Measurements from ENCODE around the gene ZNF546. TPM values are rescaled to one million over a fixed set of nuclear protein-coding genes. Genes with fewer than 3 reads are reported as not detected.
"Not testable (repeated sequence)": the region's sequence is repeated elsewhere in the genome, so short reads cannot be mapped to it uniquely, and the experiment has no call there.

Gene ZNF546
- polyA plus RNA-seq, 2 of the 4 experiments (the other 2 are of a cell fraction) = 3.8 to 6.4 TPM

- Histone ChIP-seq H3K27ac (no peak overlapping the region), H3K4me2 (no peak overlapping the region), H3K9me3 (peaks cover 86% of the 10 kb centered on the region), H3K4me1 (no peaks in the 10 kb centered on the region), H3K4me3 (no peak overlapping the region)
- TF ChIP-seq JUN (IDR thresholded peaks at IDR 0.05) (no peak), GATA3 (IDR thresholded peaks at IDR 0.05; ENCODE audit: borderline replicate concordance) (peak; percentile 66; the same call in 1 of the 2 replicates)
- peak; percentile 100 for FAIRE-seq
- no peak for DNase-seq (ENCODE audit: low read depth in 1 of 2, low spot score in 1 of 2)
- no peak for ATAC-seq
- WGBS (ENCODE audit: missing lambda C conversion rate) = 51% methylated on average over 2 of the region's 2 CpGs
- ChIA-PET POLR2A (no interaction called here), CTCF (interaction anchor here (1.4 kb wide), 1 partner anchor 64 kb away, joined by 3 read pairs; no protein-coding TSS in a partner anchor)
Observed at GRCh38 chr19:40033989-40034560, 37.2 kb downstream of the ZNF546 start.

- no peak for FAIRE-seq
Observed at GRCh38 chr19:40035996-40036395, 39.1 kb downstream of the ZNF546 start.

GRCh38 chr19:40038047-40038446 lies 41.2 kb downstream of the ZNF546 start:
- peaks cover 54% of the 10 kb centered on the region for H3K9me3 ChIP-seq
- POLR2A ChIA-PET; H3K4me2 ChIP-seq; ATAC-seq; CTCF ChIA-PET; FAIRE-seq; DNase-seq (ENCODE audit: low read depth in 1 of 2, low spot score in 1 of 2); H3K4me1 ChIP-seq; H3K27ac ChIP-seq; H3K4me3 ChIP-seq: not testable (repeated sequence)
- WGBS (ENCODE audit: missing lambda C conversion rate) = 99% methylated on average over 3 of the region's 3 CpGs

More at GRCh38 chr19:40035996-40036395, 39.1 kb downstream of the ZNF546 start:
- Histone ChIP-seq H3K4me2 (no peak overlapping the region), H3K4me1 (no peaks in the 10 kb centered on the region), H3K9me3 (peaks cover 70% of the 10 kb centered on the region), H3K27ac (no peak overlapping the region), H3K4me3 (no peak overlapping the region)
- 71% methylated on average over 4 of the region's 4 CpGs for WGBS (ENCODE audit: missing lambda C conversion rate)
- DNase-seq (ENCODE audit: low read depth in 1 of 2, low spot score in 1 of 2) (no peak), ATAC-seq (no peak)
- no peak for TF ChIP-seq HEYL (CRISPR knock-in tag; IDR thresholded peaks at IDR 0.05)
- TF ChIP-seq POLR2AphosphoS2 (conservative IDR thresholded peaks at IDR 0.05; ENCODE audit: low read length) = no peak
- no peak for TF ChIP-seq ZFP36 (IDR thresholded peaks at IDR 0.05; ENCODE audit: borderline replicate concordance, partially characterized antibody)
- no peak for TF ChIP-seq EHF (CRISPR knock-in tag; IDR thresholded peaks at IDR 0.05)
- TF ChIP-seq CTCF (IDR thresholded peaks at IDR 0.05) = no peak
- no peak for TF ChIP-seq MYC (IDR thresholded peaks at IDR 0.05; ENCODE audit: borderline replicate concordance, low read length)
- no peak for TF ChIP-seq REST (IDR thresholded peaks at IDR 0.05)
- no peak for TF ChIP-seq ELK1 (IDR thresholded peaks at IDR 0.05; ENCODE audit: low read depth, low read length)
- TF ChIP-seq SREBF2 (IDR thresholded peaks at IDR 0.05) = no peak
- no peak for TF ChIP-seq GATA3 (IDR thresholded peaks at IDR 0.05; ENCODE audit: borderline replicate concordance)
- no peak for TF ChIP-seq BCL3 (IDR thresholded peaks at IDR 0.05)
- TF ChIP-seq HES2 (IDR thresholded peaks at IDR 0.05) = no peak
- no peak for TF ChIP-seq CEBPB (IDR thresholded peaks at IDR 0.05)
- no peak for TF ChIP-seq HDAC2 (IDR thresholded peaks at IDR 0.05)
- TF ChIP-seq SMC3 (IDR thresholded peaks at IDR 0.05) = no peak
- TF ChIP-seq ZNF302 (CRISPR knock-in tag; IDR thresholded peaks at IDR 0.05) = no peak
- no peak for TF ChIP-seq ZSCAN20 (CRISPR knock-in tag; IDR thresholded peaks at IDR 0.05)
- ChIA-PET CTCF (no interaction called here), POLR2A (no interaction called here)

- H3K9me3 ChIP-seq = peaks cover 54% of the 10 kb centered on the region
- FAIRE-seq; POLR2A ChIA-PET; DNase-seq (ENCODE audit: low read depth in 1 of 2, low spot score in 1 of 2); H3K4me2 ChIP-seq; H3K4me3 ChIP-seq; ATAC-seq; CTCF ChIA-PET; H3K4me1 ChIP-seq; H3K27ac ChIP-seq: not testable (repeated sequence)
- 93% methylated on average over 1 of the region's 1 CpG for WGBS (ENCODE audit: missing lambda C conversion rate)
Observed at GRCh38 chr19:40041718-40042117, 44.9 kb downstream of the ZNF546 start.
